GM13976 (cell line): ENCODE data around the gene PRKAG3.

ENCODE experiments used
- DNase-seq: peaks from one replicate; pipeline ENCODE4 v3.0.0; 2012; ENCODE audit warnings: low spot score
- CTCF ChIP-seq: IDR thresholded peaks from 2 replicates; pipeline ENCODE4 v1.5.1; 2012; ENCODE audit warnings: borderline replicate concordance, mild to moderate bottlenecking; ENCODE audit not compliant: insufficient read depth; ENCODE audit errors: extremely low read depth, missing control alignments, control extremely low read depth
- in situ Hi-C: fragments of 300-500 bp; cut with MboI; formaldehyde crosslinking; loops from one replicate; pipeline ENCODE4 v1.12.0; 2022; ENCODE audit warnings: low sequenced_read_pairs, mixed read lengths, inconsistent platforms; ENCODE audit not compliant: unreplicated experiment

The PRKAG3 gene

GRCh38 chr2:218805627-218806026 is 26.0 kb downstream of the PRKAG3 start:
- no peak for DNase-seq
- in situ Hi-C loops = no loop called here
- TF ChIP-seq CTCF = no peak

GRCh38 chr2:218804817-218805216 is 26.8 kb downstream of the PRKAG3 start:
- no peak for DNase-seq
- in situ Hi-C loops = no loop called here
- TF ChIP-seq CTCF = no peak

GRCh38 chr2:218802386-218802994 is 29.1 kb downstream of the PRKAG3 start:
- in situ Hi-C loops = no loop called here
- no peak for DNase-seq
- no peak for TF ChIP-seq CTCF

GRCh38 chr2:218799990-218800389 is 31.6 kb downstream of the PRKAG3 start:
- DNase-seq = no peak
- no peak for TF ChIP-seq CTCF
- in situ Hi-C loops = no loop called here

- DNase-seq = no peak
- TF ChIP-seq CTCF = no peak
- in situ Hi-C loops = no loop called here
Measured at GRCh38 chr2:218798767-218799504, 32.7 kb downstream of the PRKAG3 start.

- no peak for DNase-seq
- in situ Hi-C loops = no loop called here
- no peak for TF ChIP-seq CTCF
Measured at GRCh38 chr2:218796691-218797090, 34.9 kb downstream of the PRKAG3 start.
